Hepatocyte (in vitro differentiated cells): ENCODE data around the gene PPP2R3C. TPM values are rescaled to one million over a fixed set of nuclear protein-coding genes. Genes with fewer than 3 reads are reported as not detected.
A peak's percentile ranks its signal among the peaks of the same experiment; 100 is the strongest.

ENCODE experiments used
- DNase-seq: peaks from one replicate; pipeline ENCODE4 v3.0.0-alpha.2; 2016; ENCODE audit warnings: low spot score
- H2AFZ ChIP-seq: fragments of 200-600 bp; sonication (generic); 2 replicates; pipeline ENCODE4 v1.6.0; 2016; ENCODE audit warnings: antibody characterized with exemption, mild to moderate bottlenecking
- H3K27ac ChIP-seq: fragments of 200-600 bp; sonication (generic); 2 replicates; pipeline ENCODE4 v1.5.1; 2016; ENCODE audit warnings: mild to moderate bottlenecking
- H3K27me3 ChIP-seq: fragments of 200-600 bp; sonication (generic); 2 replicates; pipeline ENCODE4 v1.6.1; 2016
- H3K36me3 ChIP-seq: fragments of 200-600 bp; sonication (generic); replicated peaks from 2 replicates; pipeline ENCODE4 v1.5.1; 2016; ENCODE audit warnings: low read depth; ENCODE audit not compliant: insufficient read depth
- H3K4me1 ChIP-seq: fragments of 200-600 bp; sonication (generic); 2 replicates; pipeline ENCODE4 v1.5.1; 2016; ENCODE audit warnings: mild to moderate bottlenecking, moderate library complexity; ENCODE audit not compliant: insufficient read depth
- H3K4me2 ChIP-seq: fragments of 200-600 bp; sonication (generic); 2 replicates; pipeline ENCODE4 v1.6.0; 2016
- H3K4me3 ChIP-seq: fragments of 200-600 bp; sonication (generic); 2 replicates; pipeline ENCODE4 v1.5.1; 2016; ENCODE audit warnings: mild to moderate bottlenecking
- H3K79me2 ChIP-seq: fragments of 200-600 bp; sonication (generic); 2 replicates; pipeline ENCODE4 v1.6.0; 2017; ENCODE audit warnings: mild to moderate bottlenecking
- H3K9me2 ChIP-seq: fragments of 200-600 bp; sonication (generic); replicated peaks from 2 replicates; pipeline ENCODE4 v1.6.0; 2017; ENCODE audit warnings: mild to moderate bottlenecking; ENCODE audit not compliant: insufficient read depth
- H3K9me3 ChIP-seq: fragments of 200-600 bp; sonication (generic); 2 replicates; pipeline ENCODE4 v1.5.1; 2016; ENCODE audit warnings: low read depth, mild to moderate bottlenecking
- H4K20me1 ChIP-seq: fragments of 200-600 bp; sonication (generic); 2 replicates; pipeline ENCODE4 v1.6.0; 2016; ENCODE audit warnings: mild to moderate bottlenecking; ENCODE audit not compliant: insufficient read depth, poor library complexity, severe bottlenecking
- EZH2 ChIP-seq: fragments of 200-600 bp; sonication (generic); IDR thresholded peaks from 2 replicates; pipeline ENCODE4 v1.6.1; 2016; ENCODE audit warnings: antibody characterized with exemption, mild to moderate bottlenecking, borderline replicate concordance
- EZH2phosphoT487 ChIP-seq: fragments of 200-600 bp; sonication (generic); IDR thresholded peaks from one replicate; pipeline ENCODE4 v1.6.1; 2018; ENCODE audit warnings: antibody characterized with exemption, mild to moderate bottlenecking, low read depth, moderate library complexity; ENCODE audit not compliant: unreplicated experiment, severe bottlenecking
- WGBS: methylation state at CpG from one replicate; pipeline ENCODE4 v1.1.6; 2016; ENCODE audit warnings: low lambda C conversion rate; ENCODE audit errors: missing lambda C conversion rate; 5-methylcytosine and 5-hydroxymethylcytosine counted together
- polyA plus RNA-seq: library from polyadenylated mRNA; unstranded; fragments of >200 nt; fragmentation: Nextera tagmentation; extraction: Ambion mirVana; gene quantifications from 2 replicates; pipeline ENCODE4 v1.2.1, GENCODE V29; 2016
- total RNA-seq: library from RNA; depleted of rRNA; stranded (reverse); fragments of >200 nt; gene quantifications from 2 replicates; pipeline ENCODE4 v1.2.3, GENCODE V29; 2014
- TF ChIP-seq, protein P1 (sequence below): fragments of 200-600 bp; sonication (generic); IDR thresholded peaks from 2 replicates; pipeline ENCODE4 v1.5.1; 2016; ENCODE audit warnings: antibody characterized with exemption, mild to moderate bottlenecking; ENCODE audit not compliant: poor library complexity

The PPP2R3C gene
- total and polyA plus RNA-seq, 2 experiments from 2014 or later = 36.1 to 38.5 TPM

- peaks cover 56% of the 10 kb centered on the region for H3K79me2 ChIP-seq
- peak overlapping the region; percentile 53 for H3K4me3 ChIP-seq
- no peaks in the 10 kb centered on the region for H3K27me3 ChIP-seq
- peaks cover 23% of the 10 kb centered on the region for H3K4me1 ChIP-seq
- no peaks in the 10 kb centered on the region for H3K9me2 ChIP-seq
- peak overlapping the region; percentile 99 for H3K27ac ChIP-seq
- peak overlapping the region; percentile 79 for H2AFZ ChIP-seq
- TF ChIP-seq EZH2phosphoT487 (no peak), EZH2 (no peak)
- TF ChIP-seq, protein P1, sequence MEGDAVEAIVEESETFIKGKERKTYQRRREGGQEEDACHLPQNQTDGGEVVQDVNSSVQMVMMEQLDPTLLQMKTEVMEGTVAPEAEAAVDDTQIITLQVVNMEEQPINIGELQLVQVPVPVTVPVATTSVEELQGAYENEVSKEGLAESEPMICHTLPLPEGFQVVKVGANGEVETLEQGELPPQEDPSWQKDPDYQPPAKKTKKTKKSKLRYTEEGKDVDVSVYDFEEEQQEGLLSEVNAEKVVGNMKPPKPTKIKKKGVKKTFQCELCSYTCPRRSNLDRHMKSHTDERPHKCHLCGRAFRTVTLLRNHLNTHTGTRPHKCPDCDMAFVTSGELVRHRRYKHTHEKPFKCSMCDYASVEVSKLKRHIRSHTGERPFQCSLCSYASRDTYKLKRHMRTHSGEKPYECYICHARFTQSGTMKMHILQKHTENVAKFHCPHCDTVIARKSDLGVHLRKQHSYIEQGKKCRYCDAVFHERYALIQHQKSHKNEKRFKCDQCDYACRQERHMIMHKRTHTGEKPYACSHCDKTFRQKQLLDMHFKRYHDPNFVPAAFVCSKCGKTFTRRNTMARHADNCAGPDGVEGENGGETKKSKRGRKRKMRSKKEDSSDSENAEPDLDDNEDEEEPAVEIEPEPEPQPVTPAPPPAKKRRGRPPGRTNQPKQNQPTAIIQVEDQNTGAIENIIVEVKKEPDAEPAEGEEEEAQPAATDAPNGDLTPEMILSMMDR = no peak
- H3K36me3 ChIP-seq = no peaks in the 10 kb centered on the region
- 6% methylated on average over 23 of the region's 23 CpGs for WGBS
- H3K4me2 ChIP-seq = peak overlapping the region; percentile 89
- no peaks in the 10 kb centered on the region for H4K20me1 ChIP-seq
- DNase-seq = peak; percentile 62
- H3K9me3 ChIP-seq = no peaks in the 10 kb centered on the region
These were observed 1.1 kb upstream of the PPP2R3C start for GRCh38 chr14:35122696-35123387.

GRCh38 chr14:35121026-35121886 is 534 bp downstream of the PPP2R3C start:
- Histone ChIP-seq H3K27ac (peak overlapping the region; percentile 99), H3K79me2 (peaks cover 48% of the 10 kb centered on the region), H3K4me2 (peak overlapping the region; percentile 89), H3K27me3 (no peaks in the 10 kb centered on the region), H3K4me3 (peak overlapping the region; percentile 53), H3K9me3 (no peaks in the 10 kb centered on the region), H4K20me1 (no peaks in the 10 kb centered on the region), H3K36me3 (no peaks in the 10 kb centered on the region), H3K9me2 (no peaks in the 10 kb centered on the region), H2AFZ (peak overlapping the region; percentile 79), H3K4me1 (peaks cover 23% of the 10 kb centered on the region)
- peak; percentile 9 for DNase-seq
- WGBS = 31% methylated on average over 34 of the region's 34 CpGs
- TF ChIP-seq EZH2 (no peak), EZH2phosphoT487 (no peak)
- TF ChIP-seq, protein P1 = no peak

DNA sequence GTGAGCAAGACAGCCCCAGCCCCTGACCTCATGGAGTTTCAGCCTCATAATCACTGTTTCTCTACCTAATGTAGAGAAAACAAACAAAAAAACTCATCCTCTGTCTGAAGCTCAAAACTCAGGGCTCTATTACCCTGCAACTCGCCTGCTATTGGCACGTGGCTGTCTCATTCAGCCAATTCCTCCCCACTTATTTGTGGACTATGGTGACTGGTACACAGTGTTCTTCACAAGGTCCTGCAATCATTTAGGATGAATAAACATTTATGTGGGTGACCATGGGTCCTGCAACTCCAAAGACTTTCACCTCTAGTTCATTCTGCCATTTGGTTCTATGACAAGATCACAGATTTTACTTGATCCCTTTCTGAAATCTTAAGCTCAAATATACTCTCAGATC is 4.7 kb downstream of the PPP2R3C start:
- Histone ChIP-seq H3K4me1 (peaks cover 11% of the 10 kb centered on the region), H3K4me3 (no peak overlapping the region), H3K79me2 (peaks cover 31% of the 10 kb centered on the region), H3K27me3 (no peaks in the 10 kb centered on the region), H2AFZ (no peak overlapping the region), H3K9me2 (no peaks in the 10 kb centered on the region), H3K9me3 (no peaks in the 10 kb centered on the region), H3K36me3 (no peaks in the 10 kb centered on the region), H4K20me1 (no peaks in the 10 kb centered on the region), H3K27ac (no peak overlapping the region), H3K4me2 (no peak overlapping the region)
- TF ChIP-seq, protein P1 = no peak
- TF ChIP-seq EZH2phosphoT487 = no peak
- no peak for TF ChIP-seq EZH2
- 91% methylated on average over 2 of the region's 2 CpGs for WGBS
- DNase-seq = peak; percentile 2
